ENCODE measurements around the gene PC. TPM values are rescaled to one million over a fixed set of nuclear protein-coding genes. Genes with fewer than 3 reads are reported as not detected.

PC gene
- total RNA-seq, 3 donors from 2014 or later, result 20.0 to 43.8 (median 43.3) TPM

- TF ChIP-seq, protein P1, sequence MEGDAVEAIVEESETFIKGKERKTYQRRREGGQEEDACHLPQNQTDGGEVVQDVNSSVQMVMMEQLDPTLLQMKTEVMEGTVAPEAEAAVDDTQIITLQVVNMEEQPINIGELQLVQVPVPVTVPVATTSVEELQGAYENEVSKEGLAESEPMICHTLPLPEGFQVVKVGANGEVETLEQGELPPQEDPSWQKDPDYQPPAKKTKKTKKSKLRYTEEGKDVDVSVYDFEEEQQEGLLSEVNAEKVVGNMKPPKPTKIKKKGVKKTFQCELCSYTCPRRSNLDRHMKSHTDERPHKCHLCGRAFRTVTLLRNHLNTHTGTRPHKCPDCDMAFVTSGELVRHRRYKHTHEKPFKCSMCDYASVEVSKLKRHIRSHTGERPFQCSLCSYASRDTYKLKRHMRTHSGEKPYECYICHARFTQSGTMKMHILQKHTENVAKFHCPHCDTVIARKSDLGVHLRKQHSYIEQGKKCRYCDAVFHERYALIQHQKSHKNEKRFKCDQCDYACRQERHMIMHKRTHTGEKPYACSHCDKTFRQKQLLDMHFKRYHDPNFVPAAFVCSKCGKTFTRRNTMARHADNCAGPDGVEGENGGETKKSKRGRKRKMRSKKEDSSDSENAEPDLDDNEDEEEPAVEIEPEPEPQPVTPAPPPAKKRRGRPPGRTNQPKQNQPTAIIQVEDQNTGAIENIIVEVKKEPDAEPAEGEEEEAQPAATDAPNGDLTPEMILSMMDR (IDR thresholded peaks at IDR 0.05), result no peak
- Histone ChIP-seq H3K36me3 (ENCODE audit: low read depth) (no peaks in the 10 kb centered on the region), H3K4me3 (no peak overlapping the region), H3K4me1 (ENCODE audit: low read depth) (no peaks in the 10 kb centered on the region), H3K9me3 (no peaks in the 10 kb centered on the region)
- ATAC-seq, result no peak
- intact Hi-C loops (cut with DNase I, micrococcal nuclease), result no loop called here
- no peak for DNase-seq
Measured at GRCh38 chr11:66938582-66939135, 19.5 kb downstream of the PC start.

DNA sequence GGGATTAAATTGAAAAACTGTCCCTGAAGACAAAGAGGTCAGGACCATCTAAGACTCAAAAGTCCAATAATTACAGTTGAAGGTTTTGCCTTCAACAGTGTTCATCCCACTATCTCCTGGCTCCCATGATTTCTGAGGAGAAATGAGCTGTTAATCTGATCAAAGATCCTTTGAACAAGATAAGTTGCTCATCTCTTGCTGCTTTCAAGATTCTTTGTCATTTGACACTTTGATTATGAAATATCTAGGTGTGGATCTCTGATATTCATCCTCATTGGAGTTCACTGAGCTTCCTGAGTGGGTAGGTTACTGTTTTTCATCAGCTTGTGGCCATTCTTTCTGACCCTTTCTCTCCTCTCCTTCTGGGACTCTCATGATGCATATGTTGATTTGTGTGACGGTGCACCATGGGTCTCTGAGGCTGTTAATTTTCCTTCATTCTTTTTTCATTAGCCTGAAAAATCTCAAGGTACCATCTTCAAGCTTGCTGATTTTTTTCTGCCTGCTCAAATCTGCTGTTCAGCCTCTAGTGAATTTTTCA is 20.9 kb downstream of the PC start:
- H3K4me3 ChIP-seq, result no peak overlapping the region
- ATAC-seq, result no peak
- no peak for DNase-seq
- TF ChIP-seq, protein P1 (IDR thresholded peaks at IDR 0.05), result no peak
- no peaks in the 10 kb centered on the region for H3K4me1 ChIP-seq (ENCODE audit: low read depth)
- no peaks in the 10 kb centered on the region for H3K9me3 ChIP-seq
- no peaks in the 10 kb centered on the region for H3K36me3 ChIP-seq (ENCODE audit: low read depth)
- intact Hi-C loops (cut with DNase I, micrococcal nuclease), result no loop called here

DNA sequence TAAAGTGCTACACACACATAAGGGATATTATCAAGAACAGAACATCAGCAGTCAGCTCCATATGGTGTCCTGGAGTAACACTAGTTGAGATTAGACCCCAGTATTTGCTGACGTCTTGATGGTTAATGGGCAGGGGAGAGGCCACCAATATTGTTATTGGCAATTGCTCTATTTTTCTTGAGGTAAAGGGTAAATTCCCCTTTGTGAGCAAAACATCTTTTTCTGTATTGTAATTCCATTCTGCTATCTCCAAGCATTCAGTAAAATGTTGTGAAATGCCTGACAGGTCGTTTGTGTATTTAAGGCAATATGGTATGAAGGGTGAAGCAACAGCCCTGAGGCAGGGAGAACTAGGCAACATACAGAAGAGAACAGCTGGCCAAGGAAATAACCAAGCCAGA is 21.9 kb downstream of the PC start:
- TF ChIP-seq, protein P1 (IDR thresholded peaks at IDR 0.05), result no peak
- ATAC-seq (no peak), DNase-seq (no peak)
- Histone ChIP-seq H3K4me3 (no peak overlapping the region), H3K9me3 (no peaks in the 10 kb centered on the region), H3K4me1 (ENCODE audit: low read depth) (no peaks in the 10 kb centered on the region), H3K36me3 (ENCODE audit: low read depth) (no peaks in the 10 kb centered on the region)
- intact Hi-C loops (cut with DNase I, micrococcal nuclease), result no loop called here

GRCh38 chr11:66934950-66935779 is 23.0 kb downstream of the PC start:
- Histone ChIP-seq H3K4me3 (no peak overlapping the region), H3K9me3 (no peaks in the 10 kb centered on the region), H3K4me1 (ENCODE audit: low read depth) (no peaks in the 10 kb centered on the region), H3K36me3 (ENCODE audit: low read depth) (no peaks in the 10 kb centered on the region)
- no peak for ATAC-seq
- no peak for DNase-seq
- TF ChIP-seq, protein P1 (IDR thresholded peaks at IDR 0.05), result no peak
- intact Hi-C loops (cut with DNase I, micrococcal nuclease), result no loop called here

- intact Hi-C loops (cut with DNase I, micrococcal nuclease), result no loop called here
- TF ChIP-seq, protein P1 (IDR thresholded peaks at IDR 0.05), result no peak
- H3K9me3 ChIP-seq, result no peaks in the 10 kb centered on the region
- DNase-seq (no peak), ATAC-seq (no peak)
- H3K4me1 ChIP-seq (ENCODE audit: low read depth), result no peaks in the 10 kb centered on the region
- no peaks in the 10 kb centered on the region for H3K36me3 ChIP-seq (ENCODE audit: low read depth)
- no peak overlapping the region for H3K4me3 ChIP-seq
Measured at GRCh38 chr11:66933531-66933930, 24.7 kb downstream of the PC start.

All from mucosa of descending colon (tissue), 3 donors.